HG03103 (cell line): ENCODE measurements around the gene CLEC18B.
A peak's percentile ranks its signal among the peaks of the same experiment; 100 is the strongest.
"Not testable (repeated sequence)": the region's sequence is repeated elsewhere in the genome, so short reads cannot be mapped to it uniquely, and the experiment has no call there.

Experiments
- ATAC-seq: cut with Tn5 transposase; IDR thresholded peaks from one replicate; pipeline ENCODE4 v1.9.1; 2021; ENCODE audit warnings: low read depth; ENCODE audit not compliant: unreplicated experiment

Gene CLEC18B

GRCh38 chr16:74367469-74368001 lies 53.7 kb downstream of the CLEC18B start:
- ATAC-seq = peak; percentile 41

- not testable (repeated sequence) for ATAC-seq
Measured at GRCh38 chr16:74361646-74362610, 59.4 kb downstream of the CLEC18B start.
